ENCODE measurements around the gene KDM4C.
"Not testable (repeated sequence)": the region's sequence is repeated elsewhere in the genome, so short reads cannot be mapped to it uniquely, and the experiment has no call there.

DNA sequence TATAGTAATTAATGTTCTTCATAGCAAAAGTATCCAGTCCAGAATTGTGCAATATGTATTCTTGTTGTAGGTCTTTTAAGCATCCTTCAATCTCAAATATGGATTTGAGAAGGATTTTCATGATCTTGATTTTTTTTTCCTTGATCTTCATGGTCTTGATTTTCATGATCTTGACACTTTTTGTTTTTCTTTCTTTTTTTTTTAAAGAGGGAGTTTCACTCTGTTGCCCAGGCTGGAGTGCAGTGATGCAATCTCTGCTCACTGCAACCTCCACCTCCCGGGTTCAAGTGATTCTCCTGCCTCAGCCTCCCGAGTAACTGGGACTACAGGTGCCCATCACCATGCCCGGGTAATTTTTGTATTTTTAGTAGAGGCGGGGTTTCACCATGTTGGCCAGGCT lies 10.8 kb downstream of the KDM4C start:
- TF ChIP-seq, protein P1, sequence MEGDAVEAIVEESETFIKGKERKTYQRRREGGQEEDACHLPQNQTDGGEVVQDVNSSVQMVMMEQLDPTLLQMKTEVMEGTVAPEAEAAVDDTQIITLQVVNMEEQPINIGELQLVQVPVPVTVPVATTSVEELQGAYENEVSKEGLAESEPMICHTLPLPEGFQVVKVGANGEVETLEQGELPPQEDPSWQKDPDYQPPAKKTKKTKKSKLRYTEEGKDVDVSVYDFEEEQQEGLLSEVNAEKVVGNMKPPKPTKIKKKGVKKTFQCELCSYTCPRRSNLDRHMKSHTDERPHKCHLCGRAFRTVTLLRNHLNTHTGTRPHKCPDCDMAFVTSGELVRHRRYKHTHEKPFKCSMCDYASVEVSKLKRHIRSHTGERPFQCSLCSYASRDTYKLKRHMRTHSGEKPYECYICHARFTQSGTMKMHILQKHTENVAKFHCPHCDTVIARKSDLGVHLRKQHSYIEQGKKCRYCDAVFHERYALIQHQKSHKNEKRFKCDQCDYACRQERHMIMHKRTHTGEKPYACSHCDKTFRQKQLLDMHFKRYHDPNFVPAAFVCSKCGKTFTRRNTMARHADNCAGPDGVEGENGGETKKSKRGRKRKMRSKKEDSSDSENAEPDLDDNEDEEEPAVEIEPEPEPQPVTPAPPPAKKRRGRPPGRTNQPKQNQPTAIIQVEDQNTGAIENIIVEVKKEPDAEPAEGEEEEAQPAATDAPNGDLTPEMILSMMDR (IDR thresholded peaks at IDR 0.05), result not testable (repeated sequence)
- TF ChIP-seq POLR2A, POLR2AphosphoS5 (IDR thresholded peaks at IDR 0.05): not testable (repeated sequence)

All from sigmoid colon (tissue), 4 donors.